NT2/D1 (cell line): ENCODE measurements around the gene MAN2A1.

Experiments
- YY1 ChIP-seq: IDR thresholded peaks from 2 replicates; pipeline ENCODE4 v1.6.1; 2011; ENCODE audit not compliant: insufficient read length, insufficient read depth
- ZNF274 ChIP-seq: IDR thresholded peaks from 2 replicates; pipeline ENCODE4 v1.6.1; 2011; ENCODE audit warnings: mild to moderate bottlenecking, low read depth, low read length

GRCh38 chr5:109844148-109844547 is 154.4 kb downstream of the MAN2A1 start:
- TF ChIP-seq YY1 (no peak), ZNF274 (no peak)
